Umbilical cord (tissue), 2 donors: ENCODE data around the gene CDH13. TPM values are rescaled to one million over a fixed set of nuclear protein-coding genes. Genes with fewer than 3 reads are reported as not detected.
A peak's percentile ranks its signal among the peaks of the same experiment; 100 is the strongest.

Experiments
- DNase-seq: peaks from one replicate; pipeline ENCODE4 v3.0.0-alpha.2; 2015; ENCODE audit warnings: low spot score
- total RNA-seq: library from RNA; depleted of rRNA; stranded (reverse); fragments of >200 nt; gene quantifications from one replicate; pipeline ENCODE4 v1.2.3, GENCODE V29; 2014; ENCODE audit warnings: low replicate concordance; ENCODE audit not compliant: insufficient read depth

Gene CDH13
- total RNA-seq, 1 donor from 2014 or later: 6.7 TPM

DNA sequence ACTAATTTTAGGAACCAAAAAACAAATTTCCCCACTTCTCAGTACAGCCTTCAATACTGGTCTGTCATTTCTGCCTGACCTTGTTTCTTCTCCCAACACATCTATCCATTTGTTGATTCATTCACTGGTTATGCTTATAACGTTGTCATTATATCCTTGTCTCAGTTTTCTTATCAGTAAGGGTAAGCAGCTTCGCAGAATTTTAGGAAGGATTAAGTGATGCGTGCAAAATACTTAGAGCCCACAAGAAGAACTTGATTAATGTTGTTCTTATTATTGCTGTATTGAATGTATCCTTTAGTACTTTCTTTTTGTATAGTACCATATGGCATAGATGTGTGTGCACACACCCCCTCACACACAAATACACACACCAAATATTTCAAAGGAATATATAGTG, 777.5 kb downstream of the CDH13 start:
- DNase-seq: no peak

DNA sequence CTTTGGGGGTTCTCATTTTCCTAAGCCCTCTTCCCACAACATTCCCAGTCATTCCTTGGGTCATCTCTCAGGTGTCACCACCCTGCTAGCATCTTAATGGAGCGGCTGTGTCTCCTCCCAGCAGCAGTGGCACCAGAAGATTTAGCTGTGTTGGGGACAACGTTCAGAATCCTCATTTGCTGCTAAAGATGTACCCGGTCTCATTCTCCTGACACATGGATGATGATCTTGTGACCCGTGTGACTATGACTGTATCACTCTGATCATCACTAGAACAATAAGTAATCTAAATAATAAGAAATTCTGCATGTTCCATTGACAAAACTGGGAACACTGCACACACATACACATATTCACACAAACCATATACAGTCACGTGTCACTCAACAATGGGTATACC, 781.2 kb downstream of the CDH13 start:
- DNase-seq: no peak

GRCh38 chr16:83409347-83409746, 782.6 kb downstream of the CDH13 start:
- no peak for DNase-seq

GRCh38 chr16:83418565-83418964, 791.8 kb downstream of the CDH13 start:
- DNase-seq: no peak

DNA sequence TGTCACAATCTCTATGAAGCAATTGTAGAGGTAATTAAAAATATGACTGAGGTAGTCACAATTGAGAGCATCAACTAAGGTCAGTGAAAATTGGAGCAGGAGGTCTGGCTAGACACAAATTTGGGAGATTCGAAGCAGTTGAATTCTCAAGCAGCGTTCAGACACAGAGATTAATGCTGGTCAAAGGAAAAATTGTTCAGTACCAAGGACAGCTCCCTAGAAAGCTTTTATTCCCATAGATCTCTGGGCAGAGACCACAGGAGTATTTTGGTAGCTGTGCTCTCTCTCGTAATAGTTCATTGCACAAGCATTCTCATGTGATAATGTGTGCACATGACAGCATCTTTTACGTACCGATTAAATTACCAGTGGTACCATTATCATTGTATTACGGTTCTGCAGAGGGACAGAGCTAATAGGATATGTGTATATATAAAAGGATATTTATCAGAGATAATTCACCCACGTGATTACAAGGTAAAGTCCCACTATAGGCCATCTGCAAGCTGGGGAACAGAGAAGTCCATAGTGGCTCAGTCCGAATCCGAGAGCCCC, 793.5 kb downstream of the CDH13 start:
- peak; percentile 29 for DNase-seq

- no peak for DNase-seq
These were observed 806.4 kb downstream of the CDH13 start for GRCh38 chr16:83433201-83433600.

GRCh38 chr16:83437036-83437435, 810.3 kb downstream of the CDH13 start:
- no peak for DNase-seq

- DNase-seq: no peak
These were observed 811.6 kb downstream of the CDH13 start for GRCh38 chr16:83438326-83438725.

- DNase-seq: no peak
These were observed 812.6 kb downstream of the CDH13 start for GRCh38 chr16:83439412-83439811.

GRCh38 chr16:83441517-83441916, 814.7 kb downstream of the CDH13 start:
- no peak for DNase-seq

GRCh38 chr16:83443972-83444371, 817.2 kb downstream of the CDH13 start:
- no peak for DNase-seq

GRCh38 chr16:83447560-83447959, 820.8 kb downstream of the CDH13 start:
- DNase-seq: no peak

DNA sequence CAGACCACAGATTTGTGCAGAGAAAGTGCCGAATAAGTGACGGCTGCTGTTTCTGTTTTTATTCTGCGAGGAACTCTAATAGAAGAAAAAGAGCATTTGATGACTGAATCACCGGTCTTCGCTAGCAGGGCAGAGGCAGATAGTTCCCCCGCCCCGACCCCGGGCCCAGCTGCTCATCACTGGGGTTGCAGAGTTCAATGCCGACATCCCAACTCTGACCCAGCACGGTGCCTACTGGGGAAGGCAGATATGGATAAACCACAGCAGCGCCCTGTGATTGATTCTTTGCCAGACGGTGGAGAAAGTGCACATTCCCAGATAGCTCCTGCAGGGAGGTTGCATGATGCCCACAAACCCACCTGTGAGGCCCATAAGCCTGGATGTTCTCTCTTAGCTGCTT, 823.1 kb downstream of the CDH13 start:
- no peak for DNase-seq

DNA sequence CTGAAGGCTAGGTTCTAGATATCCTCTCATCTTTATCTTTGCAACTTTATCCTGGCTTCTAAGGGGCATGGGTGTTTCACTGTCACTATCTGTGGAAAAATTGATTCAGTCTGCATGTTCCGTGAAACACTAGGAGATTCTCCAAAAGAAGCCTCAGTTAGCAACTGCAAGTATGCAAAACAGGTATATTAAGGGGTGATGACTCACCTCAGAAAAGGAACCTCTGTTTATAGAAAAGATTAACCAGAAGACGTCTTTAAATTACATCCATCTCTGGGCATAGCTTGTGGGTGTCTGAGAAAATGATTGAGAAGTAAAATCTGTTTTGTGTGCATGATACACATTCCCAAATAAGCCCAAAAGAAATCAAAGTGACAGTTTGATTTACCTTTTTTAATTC, 827.2 kb downstream of the CDH13 start:
- no peak for DNase-seq

DNA sequence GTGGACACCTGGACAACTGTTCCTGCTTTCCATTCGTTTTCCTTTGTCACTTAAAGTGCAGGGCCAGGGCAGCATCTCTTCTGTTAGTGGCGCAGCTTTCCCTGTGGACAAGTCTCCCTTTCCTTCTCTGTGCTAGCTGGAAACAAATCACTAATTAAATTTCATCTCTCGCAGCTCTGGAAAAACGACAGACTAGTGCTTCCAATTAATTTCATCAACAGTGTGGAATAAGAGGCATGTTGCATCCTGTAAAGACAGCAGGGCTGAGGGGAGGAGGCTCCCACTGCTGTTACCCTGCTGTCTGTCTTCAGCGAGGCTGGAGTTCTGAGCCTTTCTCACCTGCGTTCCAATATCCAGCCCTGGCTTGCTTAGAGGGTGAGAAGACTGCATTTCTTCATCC, 828.9 kb downstream of the CDH13 start:
- DNase-seq: no peak

GRCh38 chr16:83456934-83457333, 830.2 kb downstream of the CDH13 start:
- no peak for DNase-seq

GRCh38 chr16:83458612-83459011, 831.8 kb downstream of the CDH13 start:
- no peak for DNase-seq

DNA sequence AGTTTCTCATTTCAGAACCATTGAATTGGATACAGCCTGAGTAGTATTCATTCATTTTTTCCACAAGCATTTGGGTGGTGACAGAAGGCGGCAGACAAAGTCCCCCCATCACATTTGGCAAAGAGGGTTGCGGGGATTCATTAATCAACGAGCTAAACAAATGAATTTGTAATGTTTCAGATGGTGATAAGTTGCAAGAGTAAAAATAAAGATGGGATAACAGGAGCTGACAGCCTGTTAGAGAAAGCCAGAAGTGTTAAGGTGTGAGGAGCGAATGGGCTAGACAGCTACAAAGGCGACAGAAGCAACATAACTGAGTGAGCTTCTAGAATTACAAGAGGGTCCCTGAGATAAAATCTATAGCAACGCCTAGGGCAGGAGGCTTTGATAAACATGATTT, 838.2 kb downstream of the CDH13 start:
- DNase-seq: no peak

- DNase-seq: no peak
These were observed 843.6 kb downstream of the CDH13 start for GRCh38 chr16:83470416-83470815.

DNA sequence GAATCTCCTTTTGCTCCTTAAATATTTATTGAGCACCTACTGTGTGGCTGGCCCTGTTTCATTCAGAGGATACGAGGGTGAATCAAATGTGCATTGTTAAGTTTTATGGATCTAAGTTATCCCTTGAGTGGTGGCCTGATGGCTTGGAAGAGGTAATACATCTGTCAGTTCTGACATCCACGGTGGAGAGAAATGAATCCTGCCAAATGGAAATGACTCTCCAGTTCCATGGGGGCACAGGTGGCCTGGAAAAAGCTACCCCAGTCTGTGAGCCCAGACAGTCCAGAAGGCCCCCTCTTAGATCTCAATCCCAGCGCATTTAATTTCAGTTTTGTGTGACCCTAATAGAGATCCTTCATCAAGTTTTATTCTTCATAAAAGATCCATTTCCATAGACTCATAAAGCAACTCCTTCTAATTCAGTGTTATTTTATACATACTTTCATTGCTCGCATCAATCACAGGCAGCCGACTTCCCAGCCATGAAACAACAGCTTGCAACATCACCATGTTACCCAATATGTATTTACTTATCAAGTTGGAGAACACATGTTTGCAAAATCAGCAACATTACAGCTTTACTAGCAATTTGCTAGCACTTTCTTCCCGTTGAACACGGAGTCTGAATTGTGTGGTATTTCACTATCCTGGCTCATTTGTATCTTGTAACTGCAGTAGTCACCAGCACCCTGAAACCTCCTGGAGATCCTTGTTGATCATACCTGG, 846.2 kb downstream of the CDH13 start:
- DNase-seq: no peak

DNA sequence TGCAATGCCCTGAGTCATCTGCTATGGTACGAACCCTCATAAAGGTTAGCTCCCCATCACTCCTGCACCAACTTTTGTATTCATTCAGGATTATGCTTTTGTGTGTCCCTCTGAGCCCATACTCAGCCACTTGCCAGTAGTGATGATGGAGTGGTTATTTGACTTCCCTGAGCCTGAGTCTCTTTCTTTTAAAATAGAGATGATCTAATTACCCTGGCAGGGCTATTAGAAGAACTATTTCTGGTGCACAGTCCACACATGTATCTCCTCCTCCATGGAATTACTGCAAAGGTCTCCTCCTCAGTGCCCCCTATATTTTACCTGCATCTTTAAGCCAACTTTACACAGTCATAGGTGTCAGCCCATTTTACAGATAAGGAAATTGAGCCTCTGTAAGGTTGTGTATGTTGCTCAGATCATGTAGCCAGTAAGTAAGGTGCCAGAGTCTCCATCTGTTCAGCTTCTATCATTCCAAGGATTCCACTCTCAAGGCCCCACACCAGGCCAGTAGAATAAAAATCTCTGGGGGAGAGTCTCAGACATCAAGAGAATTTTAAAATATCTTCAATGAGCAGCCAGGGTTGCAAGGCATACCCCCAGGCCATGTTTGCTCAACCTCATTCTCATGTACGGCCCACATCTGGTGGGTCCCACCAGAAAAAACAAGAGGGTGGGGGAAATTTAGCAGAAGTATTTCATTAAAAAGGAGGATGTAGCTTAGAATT, 847.3 kb downstream of the CDH13 start:
- no peak for DNase-seq

GRCh38 chr16:83475108-83475507, 848.3 kb downstream of the CDH13 start:
- DNase-seq: no peak

- no peak for DNase-seq
These were observed 854.8 kb downstream of the CDH13 start for GRCh38 chr16:83481589-83481988.
